HG03432 (cell line): ENCODE measurements around the gene LARP1.
A peak's percentile ranks its signal among the peaks of the same experiment; 100 is the strongest.
"Not testable (repeated sequence)": the region's sequence is repeated elsewhere in the genome, so short reads cannot be mapped to it uniquely, and the experiment has no call there.

Experiments used
- ATAC-seq: cut with Tn5 transposase; IDR thresholded peaks from one replicate; pipeline ENCODE4 v1.9.1; 2021; ENCODE audit warnings: mild to moderate bottlenecking, moderate library complexity; ENCODE audit not compliant: unreplicated experiment

Gene LARP1

DNA sequence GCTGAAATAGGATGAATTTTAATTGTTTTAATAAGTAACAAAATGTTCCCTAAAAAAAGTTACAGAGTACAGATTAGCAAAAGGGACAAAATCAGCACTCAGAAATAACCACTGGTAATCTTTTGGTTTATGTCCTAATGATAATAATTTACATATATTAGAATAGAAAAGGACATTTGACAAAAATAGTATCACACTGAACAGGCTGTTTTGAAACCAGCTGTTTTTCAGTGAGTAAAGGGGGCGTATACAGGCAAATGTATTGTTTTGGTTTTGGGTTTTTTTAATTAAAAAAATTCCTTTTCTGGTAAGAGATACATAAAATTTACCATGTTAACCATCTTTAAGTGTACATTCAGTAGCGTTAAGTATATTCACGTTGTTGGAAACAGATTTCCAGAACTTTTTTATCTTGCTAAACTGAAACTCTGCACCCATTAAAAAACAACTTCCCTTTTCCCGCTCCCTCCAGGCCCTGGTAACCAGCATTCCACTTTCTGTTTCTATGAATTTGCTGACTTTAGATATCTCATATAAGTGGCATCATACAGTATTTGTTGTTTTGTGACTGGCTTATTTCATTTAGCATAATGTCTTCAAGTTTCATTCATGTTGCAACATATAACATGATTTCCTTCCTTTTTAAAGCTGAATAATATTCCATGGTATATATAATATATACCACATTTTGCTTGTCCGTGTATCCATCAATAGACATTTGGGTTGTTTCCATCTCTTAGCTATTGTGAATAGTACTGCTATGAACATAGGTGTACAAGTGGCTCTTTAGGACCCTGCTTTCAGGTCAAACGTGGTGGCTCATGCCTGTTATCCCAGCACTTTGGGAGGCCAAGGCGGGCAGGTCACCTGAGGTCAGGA, 20.6 kb upstream of the LARP1 start:
- ATAC-seq, result no peak

DNA sequence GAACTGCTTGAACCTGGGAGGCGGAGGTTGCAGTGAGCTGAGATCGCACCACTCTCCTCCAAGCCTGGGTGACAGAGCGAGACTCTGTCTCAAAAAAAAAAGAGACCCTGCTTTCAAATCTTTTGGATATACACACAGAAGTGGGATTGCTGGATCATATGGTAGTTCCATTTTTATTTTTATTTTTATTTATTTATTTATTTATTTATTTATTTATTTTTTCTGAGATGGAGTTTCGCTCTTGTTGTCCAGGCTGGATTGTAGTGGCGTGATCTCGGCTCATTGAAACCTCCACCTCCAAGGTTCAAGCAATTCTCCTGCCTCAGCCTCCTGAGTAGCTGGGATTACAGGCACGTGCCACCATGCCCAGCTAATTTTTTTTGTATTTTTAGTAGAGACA, 19.8 kb upstream of the LARP1 start:
- ATAC-seq, result not testable (repeated sequence)

DNA sequence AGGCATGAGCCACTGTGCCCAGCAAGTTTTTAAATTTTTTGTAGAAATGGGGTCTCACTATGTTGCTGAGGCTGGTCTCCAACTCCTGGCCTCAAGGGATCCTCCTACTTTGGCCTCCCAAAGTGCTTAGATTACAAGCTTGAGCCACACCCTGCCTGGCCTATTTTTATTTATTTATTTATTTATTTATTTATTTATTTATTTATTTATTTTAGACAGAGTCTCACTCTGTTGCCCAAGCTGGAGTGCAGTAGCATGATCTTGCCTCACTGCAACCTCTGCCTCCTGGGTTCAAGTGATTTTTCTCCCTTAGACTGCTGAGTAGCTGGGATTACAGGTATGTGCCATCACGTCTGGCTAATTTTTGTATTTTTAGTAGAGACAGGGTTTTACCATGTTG, 18.8 kb upstream of the LARP1 start:
- ATAC-seq, result not testable (repeated sequence)

DNA sequence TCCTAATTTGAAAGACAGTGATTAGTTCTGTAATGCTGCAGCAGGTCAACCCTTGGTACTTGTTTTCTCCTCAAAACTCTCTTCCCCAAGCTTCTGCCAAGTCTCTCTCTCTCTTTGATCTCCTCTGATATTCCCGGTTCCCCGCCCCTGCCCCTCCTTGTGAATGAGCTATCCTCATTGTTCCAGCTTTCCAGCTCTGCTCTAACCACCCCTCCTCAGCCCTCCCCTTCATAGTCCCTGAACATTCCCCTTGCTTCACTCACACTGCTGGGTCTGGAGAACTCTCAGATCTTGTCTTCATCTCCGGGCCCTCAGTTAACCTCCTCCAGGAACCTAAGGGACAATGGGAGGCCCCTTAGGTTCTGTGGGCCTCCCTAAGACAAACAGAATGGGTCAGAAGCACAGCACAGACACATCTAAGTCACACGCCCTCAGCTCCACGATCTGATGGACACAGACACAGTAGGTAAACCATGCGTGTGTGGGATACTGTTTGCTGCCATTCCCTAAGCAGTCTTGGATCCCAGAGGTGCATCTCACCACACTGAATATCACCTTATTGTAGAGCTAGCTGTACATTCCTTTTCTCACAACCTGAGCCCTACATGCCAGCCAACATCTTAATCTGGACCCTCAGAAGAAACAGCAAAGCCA, 17.4 kb upstream of the LARP1 start:
- no peak for ATAC-seq

DNA sequence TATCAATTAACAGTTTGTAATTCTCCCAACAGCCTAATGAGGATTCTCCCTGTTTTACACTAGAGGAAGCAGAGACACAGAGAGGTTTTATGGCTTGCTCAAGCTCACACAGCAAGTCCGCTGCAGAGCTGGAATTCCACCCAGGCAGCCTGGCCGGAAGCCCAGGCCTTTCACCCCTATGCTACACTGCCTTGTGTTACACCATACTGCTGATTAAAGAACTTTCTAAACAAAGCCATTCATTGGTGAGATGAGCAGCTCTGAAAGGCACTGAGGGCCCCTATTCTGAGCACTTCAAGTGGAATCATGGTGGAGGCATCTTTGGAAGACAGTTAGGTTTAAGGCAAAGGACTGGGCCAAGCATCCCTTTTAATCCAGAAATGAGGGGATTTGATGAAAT, 14.7 kb upstream of the LARP1 start:
- ATAC-seq, result no peak

DNA sequence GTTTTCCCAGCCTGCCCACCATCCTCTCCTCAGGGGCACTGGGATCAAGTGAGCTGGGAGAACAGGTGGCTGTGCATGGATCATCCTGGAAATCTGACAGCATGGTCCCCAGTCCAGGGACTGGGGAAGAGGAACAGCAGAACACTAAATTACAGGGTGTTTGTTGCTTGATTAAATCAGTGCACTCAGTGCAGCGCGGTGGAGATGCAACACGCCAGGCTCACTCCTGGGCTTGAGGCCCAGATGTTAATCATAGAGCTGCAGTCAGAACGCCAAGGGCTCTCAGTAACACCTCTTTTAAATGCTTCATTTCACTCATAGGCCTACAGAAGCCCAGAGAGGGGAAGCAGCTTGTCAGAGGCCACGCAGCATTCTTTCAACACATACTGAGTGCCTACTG, 14.2 kb upstream of the LARP1 start:
- no peak for ATAC-seq

DNA sequence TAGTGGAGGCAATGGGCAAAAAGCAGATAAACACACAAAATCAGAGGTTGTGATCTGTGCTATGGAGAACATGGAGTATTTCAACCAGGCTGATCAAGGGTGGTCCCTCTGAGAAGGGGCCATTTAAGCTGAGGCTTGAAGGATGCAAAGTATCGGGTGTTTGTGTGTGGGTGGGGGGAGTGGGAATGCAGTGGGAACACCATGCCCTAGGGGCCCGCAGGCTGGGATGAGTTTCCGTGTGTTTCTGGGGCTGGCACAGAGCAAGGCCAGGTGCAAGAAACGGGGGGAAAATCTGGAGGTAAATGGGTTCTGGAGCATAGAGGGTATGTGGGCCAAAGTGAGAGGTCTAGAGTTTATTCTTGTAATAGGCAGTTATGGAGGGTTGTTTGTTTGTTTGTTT, 13.8 kb upstream of the LARP1 start:
- ATAC-seq, result no peak

DNA sequence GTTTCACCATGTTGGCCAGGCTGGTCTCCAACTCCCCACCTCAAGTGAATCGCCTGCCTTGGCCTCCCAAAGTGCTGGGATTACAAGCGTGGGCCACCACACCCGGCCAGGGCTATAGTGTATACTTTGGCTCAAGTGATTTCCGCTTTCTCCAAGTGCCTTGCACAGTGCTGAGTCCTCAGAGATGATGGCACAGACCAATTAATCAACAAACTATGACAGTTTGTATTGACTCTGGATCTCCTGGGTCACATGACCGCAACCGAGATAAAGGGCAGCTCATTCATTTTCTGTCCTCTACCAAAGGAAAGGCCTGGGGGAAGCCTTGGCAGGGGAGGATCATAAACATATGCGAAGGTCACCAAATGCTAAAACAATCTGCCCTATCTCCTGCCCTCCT, 11.4 kb upstream of the LARP1 start:
- no peak for ATAC-seq

DNA sequence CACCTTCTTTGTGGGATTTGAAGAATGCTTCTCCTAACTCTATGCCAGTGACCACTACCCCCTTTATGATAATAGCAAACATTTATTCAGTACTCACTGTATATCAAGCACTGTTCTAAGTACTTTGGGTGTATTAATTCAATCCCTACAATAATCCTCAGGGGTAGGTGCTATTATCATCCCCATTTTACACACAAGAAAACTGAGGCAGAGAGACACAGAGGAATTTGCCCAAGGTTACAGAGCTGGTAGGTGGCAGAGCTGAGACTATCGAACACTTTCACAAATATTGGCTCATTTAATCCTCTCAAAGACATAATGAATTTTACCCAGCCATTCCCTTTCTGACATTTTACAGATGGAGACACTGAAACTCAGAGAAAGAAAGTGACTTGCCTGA, 9.8 kb upstream of the LARP1 start:
- no peak for ATAC-seq

DNA sequence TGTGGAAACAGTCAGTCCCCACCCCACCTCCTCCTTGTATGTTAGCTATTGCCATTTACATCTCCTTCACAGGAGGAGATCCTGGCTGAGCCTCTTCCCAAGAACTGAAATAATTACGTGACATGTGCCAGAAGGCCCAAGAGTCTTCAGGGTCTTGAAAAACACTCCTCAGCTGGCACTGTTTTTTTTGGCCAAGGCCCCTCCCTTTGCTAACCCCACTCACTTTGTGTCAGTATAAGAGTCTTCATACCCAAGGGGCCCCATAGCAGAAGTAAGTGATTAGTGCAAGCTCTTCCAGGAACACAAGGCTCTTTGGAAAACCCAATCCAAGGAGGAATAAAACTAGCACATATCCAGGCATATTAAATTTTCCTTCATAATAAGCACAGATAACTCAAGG, 5.7 kb upstream of the LARP1 start:
- no peak for ATAC-seq

DNA sequence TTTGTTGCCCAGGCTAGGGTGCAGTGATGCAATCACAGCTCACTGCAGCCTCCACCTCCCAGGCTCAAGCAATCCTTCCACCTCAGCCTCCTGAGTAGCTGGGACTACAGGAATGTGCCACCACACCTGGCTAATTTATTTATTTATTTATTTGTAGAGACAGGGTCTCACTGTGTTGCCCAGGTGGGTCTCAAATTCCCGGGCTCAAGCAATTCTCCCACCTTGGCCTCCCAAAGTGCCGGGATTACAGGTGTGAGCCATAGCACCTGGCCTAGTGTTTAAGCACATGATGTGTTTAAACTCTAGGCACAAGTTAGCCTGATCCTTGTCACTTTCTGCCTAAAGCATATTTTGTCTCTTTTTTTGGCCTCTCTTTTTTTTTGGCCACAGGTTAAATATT, 4.5 kb upstream of the LARP1 start:
- ATAC-seq, result not testable (repeated sequence)

DNA sequence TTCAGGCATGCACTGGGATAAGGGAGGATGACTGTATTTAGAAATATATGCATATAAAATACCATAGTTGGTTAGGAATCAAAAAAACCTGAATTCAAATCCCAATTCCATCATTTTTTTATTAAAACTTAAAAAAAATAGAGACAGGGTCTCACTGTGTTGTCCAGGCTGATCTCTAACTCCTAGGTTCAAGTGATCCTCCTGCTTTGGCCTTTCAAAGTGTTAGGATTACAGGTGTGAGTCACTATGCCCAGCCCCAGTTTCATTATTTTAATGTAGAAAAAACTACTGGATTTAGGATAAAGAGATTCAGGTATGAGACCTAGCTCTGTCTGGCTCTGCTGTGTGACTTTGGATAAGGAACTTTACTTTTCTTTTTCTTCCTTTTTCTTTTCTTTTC, 3.3 kb upstream of the LARP1 start:
- ATAC-seq, result no peak

DNA sequence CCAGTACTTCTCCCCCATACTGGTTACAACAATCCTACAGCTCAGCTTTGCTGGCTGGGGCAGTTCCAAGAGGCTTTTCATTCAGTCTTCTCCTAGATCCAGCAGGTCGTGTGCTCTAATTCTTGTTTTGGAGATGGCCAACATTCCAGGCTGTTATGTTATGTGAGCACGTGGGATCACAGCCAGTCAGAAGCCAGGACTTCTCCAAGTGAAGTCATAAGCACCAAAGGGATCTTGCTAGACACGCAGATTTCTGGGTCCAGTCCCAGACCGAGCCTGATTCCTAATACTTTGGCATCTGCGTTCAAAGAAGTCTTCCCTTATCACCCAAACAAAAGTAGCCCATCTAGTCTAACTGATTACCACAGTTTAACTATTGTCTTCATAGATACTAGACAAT, 1.4 kb upstream of the LARP1 start:
- ATAC-seq, result no peak

DNA sequence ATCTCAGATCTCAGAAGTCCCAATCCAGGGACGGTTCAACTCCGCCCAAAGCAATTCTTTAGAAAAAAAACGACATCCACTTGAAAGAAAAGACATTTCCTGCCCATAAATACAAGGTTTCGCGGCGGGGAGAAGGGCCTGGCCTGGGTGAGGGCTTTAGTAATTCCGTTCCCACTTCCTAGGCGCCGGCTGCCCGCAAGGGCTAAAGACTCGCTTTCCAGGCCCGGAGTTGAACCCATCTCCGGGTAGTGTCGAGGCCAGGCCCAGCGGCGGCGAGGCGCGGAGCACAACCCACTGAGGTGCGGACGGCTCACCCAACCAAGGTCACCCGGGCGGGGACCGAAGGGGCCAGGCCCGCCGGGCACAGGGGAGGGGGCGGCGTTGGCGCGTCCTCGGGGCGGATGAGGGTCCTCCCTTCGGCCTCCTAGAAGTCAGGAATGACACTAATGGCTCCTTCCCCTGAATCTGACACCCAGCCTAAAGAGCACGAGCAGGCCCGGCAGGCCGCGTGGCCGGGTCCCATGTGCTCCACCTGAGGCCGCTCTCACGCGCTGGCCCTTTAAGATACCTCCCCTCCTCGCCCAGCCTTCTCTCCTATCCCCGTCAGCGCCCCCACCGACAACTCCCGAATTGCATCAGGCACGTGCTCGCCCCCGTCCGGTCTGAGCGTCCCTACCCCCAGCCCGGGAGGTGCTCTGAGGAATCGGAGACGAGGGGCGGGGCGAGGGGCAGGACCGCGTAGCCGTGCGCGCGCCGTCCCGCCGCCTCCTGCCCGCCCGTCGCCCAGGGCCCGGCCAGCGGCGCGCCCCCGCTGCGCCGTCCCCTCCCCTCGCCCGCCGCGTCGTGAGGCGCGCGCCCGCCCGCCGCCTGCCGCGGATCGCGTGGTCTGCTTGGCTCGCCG, 467 bp upstream of the LARP1 start:
- ATAC-seq, result peak; percentile 91

DNA sequence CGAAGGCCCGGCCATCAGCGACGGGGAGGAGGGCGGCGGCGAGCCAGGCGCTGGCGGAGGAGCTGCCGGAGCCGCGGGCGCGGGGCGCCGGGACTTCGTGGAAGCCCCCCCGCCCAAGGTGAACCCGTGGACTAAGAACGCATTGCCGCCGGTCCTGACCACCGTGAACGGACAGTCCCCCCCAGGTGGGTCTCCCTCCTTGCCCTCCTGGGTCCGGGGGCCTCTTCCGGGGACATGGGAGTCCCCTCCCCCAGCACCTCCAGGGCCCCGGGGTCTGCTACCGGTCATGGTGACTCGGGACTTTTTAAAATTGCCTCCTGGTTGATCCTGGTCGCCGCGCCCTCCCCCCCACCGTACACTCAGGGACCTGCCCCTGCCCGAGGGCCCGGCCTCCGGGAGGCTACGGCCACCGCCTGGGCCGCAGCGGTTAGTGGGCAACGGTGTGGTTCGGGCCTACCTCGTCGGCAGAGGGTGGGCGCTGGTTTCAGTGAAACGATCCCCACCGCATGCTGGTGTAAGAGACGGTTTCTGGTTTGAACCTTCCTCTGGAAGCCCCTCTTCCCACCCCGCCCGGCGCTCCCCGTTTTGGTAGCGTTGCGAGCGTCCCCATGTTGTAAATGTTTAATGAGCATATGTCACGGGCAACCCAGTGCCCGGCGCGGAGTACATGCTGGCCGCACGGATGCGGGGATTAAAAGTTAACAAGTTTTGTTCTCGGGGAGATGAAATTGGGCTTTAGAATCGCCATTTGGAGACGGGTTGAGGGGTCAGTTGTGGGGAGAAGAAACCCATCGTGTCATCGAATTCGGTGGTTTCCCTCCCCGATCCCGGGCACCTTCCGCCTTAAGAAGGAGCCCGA, 1.1 kb downstream of the LARP1 start:
- no peak for ATAC-seq

DNA sequence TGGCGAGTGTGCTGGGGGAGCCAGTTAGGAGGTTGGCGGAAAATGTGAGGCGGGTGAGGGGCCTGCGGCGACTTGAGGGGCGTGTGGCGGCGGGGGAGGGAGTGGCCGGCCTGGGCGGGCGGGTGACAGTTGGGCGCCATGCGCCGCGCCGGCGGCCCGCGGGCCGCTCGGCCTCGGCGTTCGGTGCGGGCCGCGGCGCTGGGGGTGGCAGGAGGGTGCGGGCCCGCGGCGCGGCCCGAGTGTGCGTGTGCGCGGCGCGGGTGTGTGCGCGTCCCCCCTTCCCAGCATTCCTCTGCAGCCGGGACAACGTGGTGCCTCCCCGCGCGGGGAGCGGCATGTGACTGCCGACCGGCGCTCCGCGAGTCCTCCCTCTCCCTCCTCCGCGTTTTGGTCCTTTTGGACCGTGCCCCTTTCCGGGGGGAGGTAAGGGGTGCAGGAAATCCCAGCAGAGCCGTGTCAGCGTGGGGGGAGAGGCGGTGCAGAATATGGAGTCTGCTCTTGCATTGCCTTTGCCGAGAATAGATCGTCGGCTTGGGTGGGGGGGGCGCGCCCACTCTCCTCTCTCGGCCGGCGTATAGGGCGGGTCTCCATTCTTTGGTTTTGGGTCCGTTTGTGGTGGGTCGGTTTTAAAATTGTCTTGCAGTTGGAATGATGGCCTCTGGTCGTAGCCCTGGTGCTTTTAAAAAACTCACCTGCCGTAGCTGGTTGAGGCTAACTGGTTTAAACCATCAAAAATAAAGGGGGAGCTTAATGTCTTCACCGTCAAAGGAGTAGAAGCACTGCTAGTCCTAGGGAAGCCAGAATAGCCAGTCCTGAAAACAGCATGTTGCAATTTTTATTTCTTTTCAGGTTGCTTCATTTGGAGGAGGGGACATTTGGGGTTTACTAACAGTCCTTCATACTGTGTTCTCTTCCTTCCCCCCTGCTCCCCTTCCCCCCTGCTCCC, 2.0 kb downstream of the LARP1 start:
- no peak for ATAC-seq

DNA sequence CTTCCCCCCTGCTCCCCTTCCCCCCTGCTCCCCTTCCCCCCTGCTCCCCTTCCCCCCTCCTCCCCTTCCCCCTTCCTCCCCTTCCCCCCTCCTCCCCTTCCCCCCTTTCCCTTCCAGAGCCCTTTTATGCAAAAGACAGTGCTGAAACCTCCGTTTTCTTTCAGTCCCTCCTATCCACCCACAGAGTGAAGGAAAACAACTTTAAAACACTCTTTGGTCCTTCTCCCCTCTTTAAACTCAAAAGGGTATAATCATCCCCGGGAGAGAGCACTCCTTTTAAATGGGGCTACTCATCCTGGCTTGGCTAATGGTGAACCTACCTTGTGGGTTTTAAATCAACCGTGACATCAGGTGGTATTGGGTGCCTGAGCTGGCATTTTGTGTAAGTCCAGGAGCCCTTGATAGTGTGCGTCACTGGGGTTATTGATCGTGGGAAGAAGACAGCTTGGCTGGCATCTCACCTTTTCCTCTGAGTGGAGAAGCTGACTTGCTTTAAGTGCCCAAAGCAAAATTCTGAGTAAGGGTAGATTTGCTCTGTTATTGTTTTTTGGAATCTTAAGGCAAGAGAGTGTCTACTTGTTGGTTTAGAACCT, 2.7 kb downstream of the LARP1 start:
- ATAC-seq, result no peak

DNA sequence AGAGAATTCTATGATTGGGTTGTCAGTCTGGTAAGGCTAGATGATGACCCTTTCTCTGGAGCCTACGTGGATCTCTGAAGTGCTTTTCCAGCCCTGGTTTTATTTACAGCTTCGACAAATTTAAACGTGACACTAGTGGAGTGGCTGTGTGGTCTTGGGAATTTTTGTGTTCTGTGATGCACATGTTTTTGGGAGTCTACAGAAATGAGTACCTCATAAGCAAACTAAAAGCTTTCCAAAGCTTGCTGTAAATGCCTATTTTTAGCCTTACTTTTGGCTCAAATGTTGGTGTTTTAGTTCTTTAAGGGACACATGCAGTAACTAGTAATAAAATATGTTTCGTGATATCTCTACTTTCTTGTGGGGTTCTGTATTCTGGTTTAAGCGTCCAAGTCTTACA, 3.3 kb downstream of the LARP1 start:
- ATAC-seq, result no peak

DNA sequence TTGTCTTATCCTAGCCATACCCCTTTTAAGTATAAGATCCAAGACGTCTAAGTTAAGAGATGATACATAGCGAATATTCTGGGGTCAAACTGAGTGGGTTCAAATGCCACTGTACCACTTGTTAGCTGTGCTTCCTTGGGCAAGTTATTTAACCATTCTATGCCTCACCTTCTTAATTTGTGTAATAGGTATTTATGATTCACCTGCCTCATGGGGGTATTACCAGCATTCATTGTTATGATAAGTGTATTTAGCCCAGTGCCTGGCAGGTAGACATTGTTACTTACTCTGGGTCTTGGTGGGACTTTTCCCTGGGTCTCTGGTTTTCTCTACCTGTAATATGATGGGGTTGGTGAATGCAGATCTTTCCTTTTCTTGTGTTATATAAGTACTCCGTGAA, 3.8 kb downstream of the LARP1 start:
- no peak for ATAC-seq
